ENCODE results near the gene B4GALNT3.
A peak's percentile ranks its signal among the peaks of the same experiment; 100 is the strongest.

Gene B4GALNT3

DNA sequence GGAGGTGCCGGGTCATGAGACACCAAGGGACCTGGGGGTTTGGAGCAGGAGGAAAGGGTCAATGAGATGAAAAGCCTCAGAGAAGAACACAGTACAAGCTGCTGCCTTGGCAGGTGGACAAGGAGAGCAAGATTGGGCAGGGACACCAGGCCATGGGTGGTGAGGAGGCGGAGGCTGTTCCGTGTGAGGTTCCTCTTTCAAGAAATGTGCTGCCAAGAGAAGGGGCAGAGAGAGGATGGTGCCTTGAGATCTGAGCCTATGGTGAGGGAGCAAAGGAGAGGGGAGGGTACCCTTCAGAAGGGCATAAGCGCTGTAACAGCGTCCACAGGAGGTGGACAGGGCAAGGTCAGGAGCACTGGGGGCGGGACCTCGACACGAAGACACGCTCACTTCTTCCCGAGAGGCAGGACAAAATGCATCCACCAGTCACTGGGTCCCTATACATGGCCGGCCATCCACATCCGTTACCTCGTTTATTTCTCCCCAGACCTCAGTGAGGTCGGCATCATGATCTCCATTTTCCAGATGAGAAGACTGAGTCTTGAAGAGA is 100.2 kb downstream of the B4GALNT3 start:
- no peak for DNase-seq (ENCODE audit: low read depth)

DNA sequence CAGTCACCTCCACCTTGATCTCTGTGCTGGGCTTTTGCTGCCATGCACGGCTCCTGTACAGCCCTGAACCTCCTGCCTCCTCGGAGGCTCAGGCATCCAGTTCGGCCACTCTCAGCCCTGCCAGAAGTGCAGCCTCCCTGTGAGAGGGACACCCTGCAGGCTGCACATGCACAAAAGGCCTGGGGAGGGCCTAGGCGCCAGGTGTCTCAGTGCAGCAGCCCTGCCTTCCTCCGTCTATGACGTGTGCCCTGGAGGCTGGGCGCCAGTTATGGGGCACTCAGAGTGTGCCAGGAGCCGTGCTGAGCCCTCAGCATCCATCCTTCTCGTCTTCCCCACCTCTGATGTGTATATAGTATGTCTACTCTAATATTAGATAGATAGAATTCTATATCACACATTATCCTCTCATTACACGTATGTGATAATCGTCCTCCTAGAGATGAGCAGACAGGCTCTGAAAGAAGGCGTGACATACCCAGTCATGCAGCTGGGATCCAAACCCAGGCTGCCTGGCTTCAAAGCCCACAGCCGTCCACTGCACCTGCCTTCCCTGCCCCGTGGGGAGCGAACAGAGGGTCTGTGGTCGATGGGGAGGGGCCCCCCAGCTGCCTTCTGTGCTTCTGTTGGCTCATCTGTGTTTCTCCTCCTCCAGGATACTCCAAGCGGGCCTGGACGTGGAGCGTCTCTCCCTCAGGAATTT is 101.1 kb downstream of the B4GALNT3 start:
- DNase-seq (ENCODE audit: low read depth): no peak

DNA sequence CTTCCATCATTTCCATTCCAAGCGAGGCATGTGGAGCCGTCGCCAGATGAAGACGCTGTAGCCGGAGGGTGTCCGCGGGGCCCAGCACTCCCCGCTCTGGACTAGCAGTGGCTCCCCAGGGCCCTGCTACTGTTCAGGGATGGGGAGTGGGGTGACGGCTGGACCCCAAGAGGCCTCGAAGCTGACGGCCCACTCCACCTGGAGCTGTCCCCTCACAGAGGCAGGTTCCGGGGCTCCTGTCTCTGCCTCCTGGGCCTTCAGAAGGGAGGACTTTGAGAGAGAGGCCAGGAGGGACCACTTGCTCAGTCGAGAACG is 101.6 kb downstream of the B4GALNT3 start:
- no peak for DNase-seq (ENCODE audit: low read depth)

DNA sequence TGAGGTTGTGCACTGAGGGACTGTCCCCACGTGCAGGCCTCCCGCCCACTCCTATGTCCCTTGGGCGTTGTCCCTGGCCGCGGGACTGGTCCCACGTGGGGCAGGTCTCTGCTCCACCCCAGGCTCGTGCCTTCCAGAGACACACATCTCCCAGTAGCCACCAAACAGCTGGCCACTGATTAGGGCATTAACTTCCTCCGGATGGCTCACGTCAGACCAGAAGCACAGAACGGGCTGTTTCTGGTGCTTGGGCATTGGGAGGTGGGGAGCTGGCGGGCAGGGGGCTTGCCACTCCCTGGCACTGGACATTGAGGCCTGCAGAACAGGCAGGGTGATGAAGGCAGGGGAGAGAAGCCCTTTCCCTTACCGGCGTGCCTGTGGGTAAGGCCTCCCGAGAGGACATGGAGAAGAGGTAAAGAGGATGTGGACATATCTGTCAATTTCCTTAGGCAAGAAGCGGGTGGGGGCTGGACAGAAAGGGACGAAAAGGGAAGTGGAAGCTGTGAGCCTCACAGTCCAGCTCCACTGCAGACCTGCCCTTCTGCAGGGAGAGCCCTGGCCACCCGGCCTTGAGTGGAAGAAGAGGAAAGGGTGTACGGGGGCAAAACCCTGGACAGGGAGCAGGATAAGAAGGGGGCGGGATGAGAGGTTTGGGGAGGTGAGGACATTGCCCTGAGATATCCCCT is 102.3 kb downstream of the B4GALNT3 start:
- DNase-seq (ENCODE audit: low read depth): no peak

DNA sequence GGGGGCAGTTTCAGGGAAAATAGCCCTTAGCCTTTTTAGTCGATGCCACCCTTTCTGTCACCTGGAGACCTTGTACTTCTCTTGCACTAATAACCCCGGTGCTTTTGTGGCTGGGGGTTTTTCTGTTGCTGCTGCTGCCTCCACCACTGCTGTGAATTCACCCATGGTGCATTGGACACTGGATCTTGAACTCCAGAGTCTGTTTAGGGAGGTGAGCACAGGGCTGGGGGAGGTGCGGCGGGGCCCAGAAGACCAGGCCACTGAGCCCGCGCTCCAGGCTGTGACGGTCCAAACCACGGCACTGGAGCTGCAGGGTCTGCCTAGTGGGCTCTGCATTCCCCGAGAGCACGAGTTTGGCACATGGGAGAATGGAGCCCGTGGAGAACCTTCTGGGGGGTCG is 102.9 kb downstream of the B4GALNT3 start:
- DNase-seq (ENCODE audit: low read depth): no peak

DNA sequence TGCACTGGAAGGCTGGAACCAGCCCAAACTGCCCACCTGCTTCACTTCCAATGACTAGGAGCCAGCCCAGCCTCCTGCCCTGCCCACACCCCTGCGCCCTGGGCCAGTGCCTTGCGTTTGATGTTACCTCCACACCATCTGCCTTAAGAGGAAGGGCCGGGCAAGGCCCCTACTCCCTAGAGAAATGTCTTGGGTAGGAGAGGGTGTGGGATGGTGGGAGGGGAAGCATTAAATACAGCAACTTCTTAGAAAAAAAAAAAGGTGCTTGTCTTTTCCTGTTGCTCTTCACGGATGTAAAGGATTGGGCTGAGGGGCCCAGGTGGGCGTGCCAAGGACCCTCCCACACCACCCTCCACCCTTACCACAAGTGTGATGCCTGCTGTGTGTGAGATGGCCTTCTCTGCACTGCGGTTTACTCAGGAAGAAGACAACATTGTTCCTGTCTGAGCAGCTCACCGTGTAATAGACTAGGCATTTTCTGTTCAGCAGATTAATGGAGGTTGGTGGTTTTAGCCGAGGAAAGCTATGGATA is 103.6 kb downstream of the B4GALNT3 start:
- no peak for DNase-seq (ENCODE audit: low read depth)

DNA sequence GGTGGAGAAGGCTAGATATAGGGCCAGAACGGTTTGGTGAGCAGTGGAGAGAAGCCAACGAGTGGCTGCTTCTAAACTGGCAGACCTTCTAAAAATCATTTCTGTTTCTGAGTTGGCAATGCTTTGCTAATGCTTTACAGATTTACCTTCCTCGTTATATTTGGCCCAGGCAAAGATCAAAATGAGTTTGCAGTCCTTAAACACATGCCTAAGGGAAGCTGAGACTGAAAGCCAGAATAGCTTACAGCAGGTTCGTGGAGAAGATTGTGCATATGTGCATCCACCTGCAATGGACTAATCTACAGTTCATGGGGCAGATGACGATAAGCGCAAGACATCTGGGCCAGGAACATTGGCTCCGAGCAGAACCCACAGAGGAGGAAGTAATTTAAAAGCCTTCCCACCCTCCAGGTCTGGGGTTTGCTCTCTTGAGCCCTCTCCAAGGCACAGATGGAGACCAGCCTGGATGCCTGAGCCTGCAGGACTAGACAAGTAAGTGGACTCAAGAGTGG is 104.1 kb downstream of the B4GALNT3 start:
- no peak for DNase-seq (ENCODE audit: low read depth)

DNA sequence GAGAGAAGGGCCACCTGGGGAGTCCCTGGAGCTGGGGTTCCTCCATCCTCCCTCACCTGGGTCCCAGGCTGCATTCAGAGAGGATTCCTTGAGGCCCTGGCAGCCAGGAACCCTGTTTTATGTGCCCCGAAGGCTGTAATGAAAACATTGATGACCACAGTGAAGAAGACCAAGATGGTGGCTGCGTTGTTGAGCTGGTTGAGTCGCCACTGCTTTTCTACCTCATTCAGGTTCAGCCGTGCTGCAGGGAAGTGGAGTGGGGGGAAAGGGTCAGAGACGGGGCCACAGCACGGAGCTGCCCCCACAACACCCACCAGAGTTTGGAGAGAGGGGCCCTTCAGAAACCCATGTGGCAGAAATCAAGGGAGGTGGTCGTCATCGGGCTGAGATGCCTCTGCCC is 105.4 kb downstream of the B4GALNT3 start:
- DNase-seq (ENCODE audit: low read depth): no peak

DNA sequence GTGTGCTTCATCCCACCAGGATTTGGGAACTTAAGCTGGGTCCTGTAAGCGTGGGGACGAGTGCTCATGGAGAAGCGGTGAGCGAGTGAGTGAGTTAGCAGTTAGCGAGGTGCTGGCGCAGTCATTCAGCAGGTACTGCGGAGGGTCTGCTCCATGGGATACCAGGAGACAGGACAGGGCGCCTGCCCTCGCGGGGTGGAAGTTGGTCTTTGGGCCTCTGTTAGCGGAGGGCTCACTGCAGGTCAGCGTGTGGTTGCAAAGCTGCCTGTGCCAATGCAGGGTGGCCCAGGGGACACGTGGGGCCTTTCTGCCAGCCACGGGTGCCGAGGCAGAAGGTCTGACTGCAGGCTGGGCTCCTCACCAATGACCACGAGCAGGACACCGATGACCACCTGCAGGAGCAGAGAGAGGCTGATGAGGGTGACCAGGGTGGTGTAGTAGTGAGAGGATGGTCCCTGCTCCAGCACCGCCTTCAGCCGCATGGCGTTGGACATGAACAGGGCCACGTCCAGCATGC is 105.9 kb downstream of the B4GALNT3 start:
- no peak for DNase-seq (ENCODE audit: low read depth)

DNA sequence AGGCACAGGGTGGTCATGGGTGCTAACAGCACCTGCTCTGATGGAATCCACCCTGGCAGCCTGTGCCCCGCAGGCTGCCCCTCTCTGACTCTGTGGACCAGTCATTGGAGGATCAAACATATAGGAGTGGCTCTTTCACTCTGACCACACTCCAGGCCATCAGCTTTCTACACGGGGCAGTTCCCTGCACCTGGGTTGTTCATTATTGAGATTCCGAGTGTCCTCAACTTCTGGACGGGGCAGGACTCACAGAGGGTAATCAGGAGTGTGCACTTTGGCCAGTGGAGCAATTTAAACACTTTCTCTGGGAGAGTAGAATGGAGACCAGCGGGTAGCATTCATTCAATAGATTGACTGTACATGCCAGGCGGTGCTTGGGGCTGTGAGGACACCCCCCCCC is 108.7 kb downstream of the B4GALNT3 start:
- DNase-seq (ENCODE audit: low read depth): no peak

DNA sequence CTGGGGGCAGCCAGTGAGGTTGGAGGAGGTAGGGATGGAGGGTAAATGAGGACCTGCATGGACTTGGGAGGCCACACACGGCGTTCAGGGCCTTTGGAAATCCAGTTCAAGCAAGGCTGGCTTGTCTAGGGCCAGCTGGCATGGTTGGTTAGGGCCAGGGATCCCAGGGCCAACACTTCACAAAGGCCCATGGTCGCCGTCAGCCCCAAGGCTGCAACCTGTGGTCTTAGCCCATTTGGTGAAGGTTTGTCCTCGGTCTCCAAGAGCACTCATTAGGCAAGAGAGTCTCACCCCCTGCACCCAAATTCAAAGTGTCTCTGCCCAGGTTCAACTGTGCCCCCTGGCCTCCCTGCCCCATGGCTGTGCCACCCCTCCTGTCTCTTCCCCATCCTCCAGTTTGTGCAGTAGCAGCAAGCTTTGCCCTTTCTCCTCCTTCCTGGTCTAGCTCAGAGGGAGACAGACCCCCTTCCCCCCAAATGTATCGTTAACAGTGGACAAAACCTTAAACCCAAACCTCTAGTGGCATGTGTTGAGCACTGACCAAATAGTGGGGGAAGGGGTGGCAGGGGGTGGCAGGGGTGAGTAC is 109.4 kb downstream of the B4GALNT3 start:
- DNase-seq (ENCODE audit: low read depth): no peak

DNA sequence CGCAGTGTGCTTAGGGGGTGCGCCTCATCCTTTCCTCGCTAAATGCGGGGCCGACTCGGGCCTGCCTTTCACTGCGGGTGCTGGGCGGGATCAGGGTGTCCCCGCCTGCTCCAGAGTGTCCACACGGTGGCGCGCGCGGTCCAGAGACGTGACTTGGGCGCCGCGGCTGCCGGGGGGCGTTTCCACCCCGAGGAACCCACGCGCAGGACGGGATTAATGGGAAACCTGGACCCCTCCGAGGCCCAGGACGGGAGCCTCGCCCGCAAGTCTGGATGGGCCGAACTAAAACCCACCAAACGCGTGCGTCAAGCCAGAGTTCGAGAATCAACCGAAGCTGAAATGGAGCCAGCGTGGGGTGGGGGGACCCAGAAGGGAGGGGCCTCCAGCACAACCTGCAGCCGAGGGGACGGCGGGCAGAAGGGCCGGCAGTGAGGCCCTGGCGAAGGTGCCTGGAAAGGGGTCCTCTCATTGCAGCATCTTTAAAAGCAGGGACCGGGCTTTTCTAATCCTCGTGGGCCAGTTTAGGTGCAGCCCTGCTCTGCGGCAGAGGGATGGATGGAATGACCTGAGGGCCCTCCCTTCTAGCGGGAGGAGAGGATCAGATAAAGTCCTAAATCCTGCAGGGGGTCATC is 110.2 kb downstream of the B4GALNT3 start:
- peak; percentile 85 for DNase-seq (ENCODE audit: low read depth)

DNA sequence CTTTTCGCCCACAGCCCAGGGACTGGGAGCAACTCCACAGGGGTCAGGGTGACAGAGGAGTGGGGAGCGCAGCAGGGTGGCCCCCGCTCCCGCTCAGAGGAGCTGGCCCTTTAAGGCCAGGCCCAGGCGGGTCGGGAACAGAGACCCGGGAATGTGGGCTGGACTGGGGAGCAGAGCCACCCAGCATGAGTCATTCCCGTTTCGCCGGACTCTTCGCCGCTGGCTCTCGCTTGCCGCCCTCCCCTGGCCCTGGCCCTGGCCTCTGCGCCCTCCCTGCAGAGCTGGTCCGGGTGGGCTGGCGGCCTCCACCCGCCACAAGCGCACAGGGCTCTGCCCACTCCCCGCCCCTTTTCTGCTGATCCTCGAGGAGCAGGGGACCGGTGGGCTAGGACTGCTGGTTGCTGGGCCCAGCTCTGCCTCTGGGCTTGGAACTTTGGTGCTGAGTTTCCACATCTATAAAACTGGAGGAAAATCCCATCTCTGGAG is 110.7 kb downstream of the B4GALNT3 start:
- no peak for DNase-seq (ENCODE audit: low read depth)

DNA sequence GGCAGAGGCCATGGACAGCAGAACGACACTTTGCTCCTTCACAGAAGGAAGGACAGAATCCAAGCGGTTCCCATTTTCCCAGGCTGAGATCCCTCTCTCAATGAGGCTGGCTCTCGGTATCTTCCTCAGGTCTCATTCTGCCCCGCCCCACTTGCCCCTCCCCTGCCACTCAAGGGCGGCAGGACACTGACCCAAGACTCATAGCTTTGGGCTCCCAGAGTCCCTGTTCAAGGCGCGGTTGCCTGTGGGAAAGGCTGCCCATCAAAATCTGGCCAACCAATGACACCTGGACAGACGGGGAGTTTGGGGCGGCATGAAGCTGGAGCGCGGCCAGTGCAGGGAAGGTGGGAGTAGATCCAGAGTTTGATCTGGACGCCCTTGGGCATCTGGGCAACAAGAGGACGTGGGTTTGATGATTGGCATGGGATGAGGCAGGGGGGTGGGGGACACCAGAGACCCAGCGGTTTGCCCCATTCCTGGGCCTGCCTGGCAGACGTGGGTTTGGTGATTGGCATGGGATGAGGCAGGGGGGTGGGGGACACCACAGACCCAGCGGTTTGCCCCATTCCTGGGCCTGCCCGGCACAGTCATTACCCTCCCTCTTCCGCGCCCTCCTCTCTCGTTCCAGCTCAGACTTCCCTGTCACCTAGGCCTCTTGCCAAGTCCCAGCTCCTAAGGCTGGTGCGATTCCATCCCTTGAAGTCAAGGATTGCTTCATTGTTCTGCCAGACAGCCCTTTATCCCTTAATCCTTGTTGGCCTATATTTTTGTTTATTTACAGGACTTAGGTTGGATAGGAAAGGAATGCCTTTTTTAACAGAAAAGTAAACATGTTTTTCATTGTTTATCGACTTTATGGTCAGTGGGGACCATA is 111.4 kb downstream of the B4GALNT3 start:
- no peak for DNase-seq (ENCODE audit: low read depth)

DNA sequence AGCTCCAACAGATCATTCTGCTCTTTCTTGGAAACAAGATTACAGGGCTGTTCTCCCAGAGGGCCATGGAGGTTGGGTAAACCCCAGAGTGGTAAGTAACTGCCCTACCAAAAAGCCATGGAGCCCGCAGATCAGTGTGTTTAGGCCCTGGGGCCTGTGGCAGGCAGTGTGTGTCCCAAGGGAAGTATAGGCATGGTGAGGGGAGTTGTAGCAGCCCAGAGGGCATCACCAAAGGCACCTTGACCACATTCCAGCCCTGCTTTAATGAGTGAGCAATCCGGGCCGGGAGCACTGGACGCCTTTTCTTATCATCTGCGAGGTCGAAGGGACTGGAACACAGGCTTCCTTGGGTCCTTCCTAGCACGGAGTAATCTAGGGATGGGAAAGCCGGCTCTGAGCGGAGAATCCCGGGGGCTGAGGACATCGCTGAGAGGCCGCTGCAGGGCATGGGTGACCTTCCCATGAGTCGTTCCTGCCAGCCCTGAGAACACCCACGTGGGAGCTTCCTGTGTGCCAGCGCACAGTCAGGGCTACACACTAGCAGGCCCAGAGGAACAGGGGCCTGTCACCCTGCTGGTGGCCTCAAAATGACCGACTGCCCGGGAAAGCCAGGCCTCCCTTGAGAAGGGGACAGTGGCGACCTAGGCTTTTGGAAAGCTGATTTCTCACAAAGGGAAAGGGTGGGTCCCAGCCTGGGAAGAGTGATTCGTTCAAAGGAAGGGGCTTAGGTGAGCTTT is 112.2 kb downstream of the B4GALNT3 start:
- DNase-seq (ENCODE audit: low read depth): no peak

DNA sequence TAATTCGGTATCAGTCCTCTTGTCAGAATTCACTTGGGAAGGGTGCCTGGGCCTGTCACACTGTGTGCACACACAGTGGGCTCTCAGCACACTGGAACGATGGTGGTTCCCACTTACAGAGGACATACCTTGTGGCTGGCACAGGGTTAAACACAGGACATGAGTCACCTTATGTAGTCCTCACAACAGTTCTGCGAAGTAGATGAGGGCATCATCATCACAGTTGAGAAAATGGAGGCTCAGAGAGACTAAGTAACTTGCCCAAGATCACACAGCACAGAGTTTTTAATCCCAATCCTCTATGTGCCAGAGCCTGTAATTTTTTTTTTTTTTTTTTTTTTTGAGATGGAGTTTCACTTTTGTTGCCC is 112.8 kb downstream of the B4GALNT3 start:
- no peak for DNase-seq (ENCODE audit: low read depth)

DNA sequence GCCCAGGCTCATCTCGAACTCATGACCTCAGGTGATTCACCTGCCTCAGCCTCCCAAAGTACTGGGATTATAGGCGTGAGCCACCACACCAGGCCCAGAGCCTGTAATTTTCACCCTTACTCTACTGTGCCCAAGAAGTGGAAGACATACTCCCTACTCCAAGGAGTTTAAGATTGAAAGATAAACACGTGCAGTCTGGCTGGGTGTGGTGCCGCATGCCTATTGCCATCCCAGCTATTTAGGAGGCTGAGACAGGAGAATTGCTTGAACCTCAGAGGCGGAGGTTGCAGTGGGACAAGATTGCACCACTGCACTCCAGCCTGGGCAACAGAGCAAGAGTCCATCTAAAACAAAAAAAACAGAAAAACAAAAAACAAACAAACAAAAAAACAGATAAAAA is 113.5 kb downstream of the B4GALNT3 start:
- DNase-seq (ENCODE audit: low read depth): no peak

DNA sequence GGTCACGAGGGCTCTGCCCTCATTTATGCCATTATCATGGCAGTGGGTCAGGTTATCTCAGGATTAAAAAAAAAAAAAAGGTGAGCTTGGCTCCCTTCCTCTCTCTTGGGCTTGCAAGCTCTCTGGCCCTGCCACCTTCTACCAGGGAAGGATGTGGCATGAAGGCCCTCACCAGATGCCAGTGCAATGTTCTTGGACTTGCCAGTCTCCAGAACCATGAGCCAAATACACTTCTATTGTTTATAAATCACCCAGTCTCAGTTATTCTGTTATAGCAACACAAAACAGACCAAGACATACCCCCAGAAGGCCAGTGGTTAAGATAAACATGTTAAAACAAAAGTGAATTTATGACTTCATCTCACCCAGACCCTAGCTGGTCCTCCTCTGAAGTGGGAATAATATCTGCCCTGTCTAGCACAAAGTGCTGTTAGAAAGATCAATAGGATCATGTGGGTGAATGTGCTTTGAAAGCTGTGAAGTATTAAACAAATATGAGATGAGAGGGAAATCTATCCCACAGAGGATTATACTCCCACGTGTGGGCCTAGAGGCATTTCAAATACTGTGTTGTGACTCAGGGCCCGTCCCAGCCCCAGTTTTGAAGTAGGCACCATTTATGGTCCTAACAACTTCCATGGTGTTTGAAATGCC is 114.9 kb downstream of the B4GALNT3 start:
- no peak for DNase-seq (ENCODE audit: low read depth)

DNA sequence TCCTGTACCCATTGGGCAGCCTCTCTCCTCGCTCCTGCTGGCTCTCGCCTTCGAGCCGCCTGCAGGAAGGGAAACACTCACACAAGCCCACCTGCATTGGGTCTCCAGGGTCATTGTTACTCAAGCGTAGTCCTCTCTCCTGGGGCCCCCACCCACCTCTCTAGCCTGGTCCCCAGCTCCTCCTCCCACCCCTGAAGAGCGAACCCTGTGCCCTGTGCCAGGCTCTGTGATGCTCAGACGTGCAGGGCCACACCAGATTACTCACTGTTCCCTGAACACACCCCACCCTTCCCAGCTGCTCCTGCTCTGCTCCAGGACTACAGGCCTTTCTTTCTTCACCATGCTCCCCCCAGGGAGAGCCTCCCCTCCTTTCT is 115.4 kb downstream of the B4GALNT3 start:
- no peak for DNase-seq (ENCODE audit: low read depth)

All from stimulated activated CD8-positive, alpha-beta memory T cell treated with anti-CD3 and anti-CD28 coated beads, Interleukin-15, amount 100 ng/mL, for 24 hours (primary cell).